Aorta (tissue), 5 donors: ENCODE results near the gene COA7. TPM values are rescaled to one million over a fixed set of nuclear protein-coding genes. Genes with fewer than 3 reads are reported as not detected.

Source experiments
- ATAC-seq: fragments of 200-7000 bp; cut with Tn5 transposase; one replicate; pipeline ENCODE4 v1.9.1; 2022; ENCODE audit warnings: moderate library complexity; ENCODE audit not compliant: low FRiP score
- DNase-seq, 2 donors: peaks; one replicate each; pipeline ENCODE4 v3.0.0-alpha.2; 2020
- H3K27ac ChIP-seq, 2 donors: one replicate each; pipeline ENCODE4 v1.5.1; 2013; ENCODE audit warnings: low read length in 2 of 2, mild to moderate bottlenecking in 2 of 2, moderate library complexity in 2 of 2, control low read depth in 1 of 2, inconsistent platforms in 1 of 2, low read depth in 1 of 2
- H3K27me3 ChIP-seq, 2 donors: one replicate each; pipeline ENCODE4 v1.6.1; 2013; ENCODE audit warnings: control low read depth in 1 of 2, low read length in 1 of 2, mild to moderate bottlenecking in 1 of 2, moderate library complexity in 1 of 2; ENCODE audit not compliant: insufficient read depth in 2 of 2, control insufficient read depth in 1 of 2
- H3K36me3 ChIP-seq, 2 donors: one replicate each; pipeline ENCODE4 v1.6.1; 2013; ENCODE audit warnings: control low read depth in 1 of 2, low read length in 1 of 2, mild to moderate bottlenecking in 1 of 2; ENCODE audit not compliant: insufficient read depth in 2 of 2, control insufficient read depth in 1 of 2
- H3K4me1 ChIP-seq, 2 donors: one replicate each; pipeline ENCODE4 v1.6.1; 2013; ENCODE audit warnings: low read length in 2 of 2, control low read depth in 1 of 2, mild to moderate bottlenecking in 1 of 2, moderate library complexity in 1 of 2; ENCODE audit not compliant: insufficient read depth in 2 of 2, control insufficient read depth in 1 of 2
- H3K4me3 ChIP-seq, 2 donors: one replicate each; pipeline ENCODE4 v1.5.1; 2013; ENCODE audit warnings: low read length in 2 of 2, control low read depth in 1 of 2, mild to moderate bottlenecking in 1 of 2
- H3K9me3 ChIP-seq: one replicate; pipeline ENCODE4 v1.6.1; 2013; ENCODE audit warnings: mild to moderate bottlenecking, low read length; ENCODE audit not compliant: control insufficient read depth
- WGBS, 2 donors: extraction: QIAGEN DNeasy Blood & Tissue Kit; methylation state at CpG; one replicate each; pipeline ENCODE4 v1.1.7; 2013; 5-methylcytosine and 5-hydroxymethylcytosine counted together
- intact Hi-C, 2 donors: fragments of 100-400 bp; cut with DNase I; formaldehyde crosslinking; loops; one replicate each; pipeline versions ENCODE4 v1.14.2 to v1.15.0; 2022
- polyA plus RNA-seq, 2 donors: library from polyadenylated mRNA; stranded (reverse); fragments of 200-250 nt; gene quantifications; one replicate each; pipeline ENCODE4 v1.2.3, GENCODE V29; 2013
- total RNA-seq, 2 donors: library from RNA; stranded (reverse); fragmentation: NEBNext Ultra II Directional; extraction: Animal tissue kit (Norgen Biotek cat#: 25700); gene quantifications; one replicate each; pipeline ENCODE4 v1.2.1, GENCODE V29; 2021
- donor health status: healthy with polysubstance abuse.
- donor health status: Bipolar disorder and iron deficiency.
- donor health status: DM: no; HTN: no; CAD: no.
- donor health status: DM: no; HTN: no; CAD: no.
- donor health status: DM: yes; HTN: yes; CAD: no.

The COA7 gene
- total and polyA plus RNA-seq, 4 donors = 3.2 to 10.5 (median 7.5) TPM

DNA sequence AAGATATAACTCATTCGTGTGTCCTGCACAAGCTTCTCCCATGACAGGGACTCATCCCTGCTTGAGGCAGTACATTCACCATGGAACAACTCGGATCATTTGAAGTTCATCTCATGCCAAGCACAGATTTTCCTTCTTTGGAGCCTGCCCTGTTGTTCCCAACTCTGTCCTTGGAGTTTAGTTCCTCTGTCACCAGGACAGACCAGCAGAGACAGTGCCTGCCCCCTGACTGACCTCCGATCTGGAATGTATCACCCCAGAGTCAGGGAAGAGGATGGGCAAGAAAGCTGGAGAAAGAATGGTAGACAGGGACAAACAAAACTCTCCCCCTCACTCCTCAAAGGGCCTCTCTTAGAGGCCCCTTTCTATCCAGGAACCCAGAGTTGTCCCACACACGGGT, 60.2 kb downstream of the COA7 start:
- ATAC-seq = no peak
- WGBS, 2 donors = 67 to 79% methylated on average over 4 of the region's 4 CpGs

DNA sequence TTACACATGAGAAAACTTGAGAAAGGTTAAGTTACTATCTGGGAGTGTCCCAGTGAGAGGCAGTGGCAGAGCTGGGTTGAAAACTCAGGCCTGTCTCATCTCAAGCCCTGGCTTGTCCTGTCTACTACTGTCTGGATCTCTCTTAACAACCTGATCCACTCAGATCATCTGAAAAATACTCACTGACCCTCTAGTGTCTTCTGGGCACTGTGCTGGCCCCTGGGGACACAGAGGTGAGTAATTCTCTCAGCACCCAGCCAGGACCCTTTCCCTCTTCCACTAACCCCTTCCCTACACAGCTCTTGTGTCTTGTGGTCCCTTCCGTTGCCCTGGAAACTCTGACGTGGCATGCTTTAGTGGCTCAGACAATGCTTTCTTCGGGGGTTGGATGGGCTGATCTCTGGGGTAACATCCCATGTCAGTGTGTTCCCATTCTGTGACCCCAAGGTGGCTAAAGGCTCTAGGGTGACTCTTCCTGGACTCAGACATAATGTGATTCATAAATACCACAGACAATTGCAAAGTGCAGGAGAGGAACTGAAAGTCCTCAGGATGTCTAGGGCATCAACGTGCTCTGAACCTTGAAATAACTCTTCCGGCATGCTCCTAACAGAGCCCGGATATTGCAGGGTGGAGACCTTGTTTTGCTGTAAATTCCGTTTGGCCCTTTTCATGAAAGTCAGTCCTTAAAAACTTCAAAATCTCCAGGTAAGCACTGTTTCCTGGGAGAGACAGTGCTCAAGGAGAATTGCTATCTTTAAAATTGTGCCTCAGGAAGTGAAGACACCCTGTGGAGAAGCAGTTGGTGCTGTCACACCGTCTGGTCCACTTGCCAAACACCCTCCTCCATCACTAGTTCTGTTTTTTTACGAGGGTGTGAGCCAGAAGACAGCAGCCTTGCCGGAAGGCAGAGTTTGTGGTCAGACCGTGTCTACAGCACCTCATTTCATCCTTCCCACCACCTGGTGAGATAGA, 61.1 kb downstream of the COA7 start:
- H3K27me3 ChIP-seq = no peaks in the 10 kb centered on the region
- H3K27ac ChIP-seq = no peak overlapping the region
- H3K4me1 ChIP-seq = no peaks in the 10 kb centered on the region
- no peak overlapping the region for H3K4me3 ChIP-seq
- H3K36me3 ChIP-seq = no peaks in the 10 kb centered on the region
- intact Hi-C loops = no loop called here
- ATAC-seq (no peak), DNase-seq (no peak)
- 67 to 72% methylated on average over 11 of the region's 11 CpGs for WGBS, 2 donors
- H3K9me3 ChIP-seq = no peaks in the 10 kb centered on the region

More for the DNA sequence above, 60.2 kb downstream of the COA7 start:
- Histone ChIP-seq H3K4me1 (no peaks in the 10 kb centered on the region), H3K4me3 (no peak overlapping the region), H3K36me3 (no peaks in the 10 kb centered on the region), H3K27me3 (no peaks in the 10 kb centered on the region), H3K9me3 (no peaks in the 10 kb centered on the region), H3K27ac (no peak overlapping the region)
- DNase-seq = no peak
- intact Hi-C loops = no loop called here

DNA sequence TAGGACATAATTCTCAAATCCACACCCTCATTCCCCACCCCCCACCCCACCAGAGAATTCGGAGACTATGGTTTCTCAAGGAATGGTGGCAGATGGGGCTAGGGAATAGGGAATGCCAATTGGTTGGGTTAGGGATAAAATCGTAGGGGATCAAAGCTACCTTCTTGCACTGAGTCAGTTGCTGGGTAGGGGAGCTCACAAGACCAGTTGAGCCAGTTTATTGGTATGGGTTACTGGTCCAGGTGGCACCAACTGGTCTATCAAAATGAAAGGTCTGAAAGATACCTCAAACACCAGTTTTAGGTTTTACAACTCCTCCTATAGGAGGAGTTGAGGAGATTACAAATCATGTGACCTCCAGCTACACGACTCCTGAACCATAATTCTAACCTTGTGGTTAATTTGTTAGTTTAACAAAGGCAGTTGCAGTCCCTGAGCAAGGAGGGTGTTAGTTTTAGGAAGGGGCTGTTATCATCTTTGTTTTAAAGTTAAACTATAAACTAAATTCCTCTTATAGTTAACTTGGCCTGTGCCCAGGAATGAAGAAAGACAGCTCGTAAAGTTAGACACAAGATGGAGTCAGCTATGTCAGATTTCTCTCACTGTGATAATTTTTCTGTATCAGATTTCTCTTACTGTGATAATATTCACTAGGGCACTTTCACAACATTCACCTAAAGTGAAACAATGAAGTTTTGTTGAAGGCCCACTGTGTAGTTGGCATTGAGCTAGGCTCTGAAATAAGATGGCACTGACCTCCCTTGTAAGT, 62.6 kb downstream of the COA7 start:
- Histone ChIP-seq H3K36me3 (no peaks in the 10 kb centered on the region), H3K9me3 (no peaks in the 10 kb centered on the region), H3K27me3 (no peaks in the 10 kb centered on the region), H3K27ac (no peak overlapping the region), H3K4me3 (no peak overlapping the region), H3K4me1 (no peaks in the 10 kb centered on the region)
- WGBS, 2 donors = 79 to 82% methylated on average over 4 of the region's 4 CpGs
- intact Hi-C loops = no loop called here
- no peak for ATAC-seq
- DNase-seq = no peak

Other genes with a start within 250 kb of the COA7 start
- 10 to 100 TPM; 49.2 to 71.5 TPM for gene TUT4, start 145.3 kb downstream of the COA7 start, total RNA-seq
- 10 to 100 TPM in 1 of 2 donors, 1 to 10 TPM in 1; 6.3 to 21.4 TPM for gene TUT4, start 145.3 kb downstream of the COA7 start, polyA plus RNA-seq
- gene GPX7, start 96.0 kb downstream of the COA7 start, total RNA-seq = 10 to 100 TPM in 1 of 2 donors, 1 to 10 TPM in 1; 9.7 to 21.0 TPM
- gene GPX7, start 96.0 kb downstream of the COA7 start, polyA plus RNA-seq = 10 to 100 TPM; 11.1 to 21.4 TPM
- under 1 TPM; 0.88 to 0.96 TPM for gene SHISAL2A, start 65.2 kb downstream of the COA7 start, total RNA-seq
- gene SHISAL2A, start 65.2 kb downstream of the COA7 start, polyA plus RNA-seq = under 1 TPM in 1 of 2 donors, not detected in 1; 0.23 TPM
- 10 to 100 TPM; 28.9 to 32.3 TPM for gene ZYG11B, start 28.1 kb upstream of the COA7 start, total RNA-seq
- 1 to 10 TPM; 7.6 to 7.8 TPM for gene ZYG11B, start 28.1 kb upstream of the COA7 start, polyA plus RNA-seq
- under 1 TPM in 1 of 2 donors, not detected in 1; 0.18 TPM for gene ZYG11A, start 144.4 kb upstream of the COA7 start, total RNA-seq
- gene ZYG11A, start 144.4 kb upstream of the COA7 start, polyA plus RNA-seq = under 1 TPM; 0.13 TPM
- gene ECHDC2, start 223.4 kb upstream of the COA7 start, total RNA-seq = 100 to 1,000 TPM; 121 to 196 TPM
- gene ECHDC2, start 223.4 kb upstream of the COA7 start, polyA plus RNA-seq = 100 to 1,000 TPM in 1 of 2 donors, 10 to 100 TPM in 1; 45.5 to 501 TPM
- 100 to 1,000 TPM in 1 of 2 donors, 10 to 100 TPM in 1; 80.3 to 103 TPM for gene SCP2, start 228.9 kb upstream of the COA7 start, total RNA-seq
- 100 to 1,000 TPM; 137 to 309 TPM for gene SCP2, start 228.9 kb upstream of the COA7 start, polyA plus RNA-seq